ENCODE results near the gene FAAP24.

DNA sequence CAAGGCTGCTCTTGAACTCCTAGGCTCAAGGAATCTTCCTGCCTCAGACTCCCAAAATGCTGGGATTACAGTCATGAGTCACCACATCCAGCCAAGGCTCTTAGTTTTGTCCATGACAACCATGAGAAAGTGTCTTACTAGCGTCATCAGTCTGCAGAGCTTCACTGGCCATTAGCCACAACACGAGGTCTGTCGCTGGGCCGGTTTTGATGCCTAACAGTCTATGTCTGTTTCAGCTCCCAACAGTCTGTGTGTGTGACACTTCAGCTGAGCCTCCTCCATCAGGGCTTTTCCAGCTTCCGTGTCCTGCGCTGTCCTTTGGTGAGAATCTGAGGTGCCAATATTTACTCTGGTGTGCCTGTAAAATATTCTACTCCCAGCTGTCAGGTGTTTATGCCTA lies 47.8 kb upstream of the FAAP24 start:
- TF ChIP-seq, protein P1, sequence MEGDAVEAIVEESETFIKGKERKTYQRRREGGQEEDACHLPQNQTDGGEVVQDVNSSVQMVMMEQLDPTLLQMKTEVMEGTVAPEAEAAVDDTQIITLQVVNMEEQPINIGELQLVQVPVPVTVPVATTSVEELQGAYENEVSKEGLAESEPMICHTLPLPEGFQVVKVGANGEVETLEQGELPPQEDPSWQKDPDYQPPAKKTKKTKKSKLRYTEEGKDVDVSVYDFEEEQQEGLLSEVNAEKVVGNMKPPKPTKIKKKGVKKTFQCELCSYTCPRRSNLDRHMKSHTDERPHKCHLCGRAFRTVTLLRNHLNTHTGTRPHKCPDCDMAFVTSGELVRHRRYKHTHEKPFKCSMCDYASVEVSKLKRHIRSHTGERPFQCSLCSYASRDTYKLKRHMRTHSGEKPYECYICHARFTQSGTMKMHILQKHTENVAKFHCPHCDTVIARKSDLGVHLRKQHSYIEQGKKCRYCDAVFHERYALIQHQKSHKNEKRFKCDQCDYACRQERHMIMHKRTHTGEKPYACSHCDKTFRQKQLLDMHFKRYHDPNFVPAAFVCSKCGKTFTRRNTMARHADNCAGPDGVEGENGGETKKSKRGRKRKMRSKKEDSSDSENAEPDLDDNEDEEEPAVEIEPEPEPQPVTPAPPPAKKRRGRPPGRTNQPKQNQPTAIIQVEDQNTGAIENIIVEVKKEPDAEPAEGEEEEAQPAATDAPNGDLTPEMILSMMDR (IDR thresholded peaks at IDR 0.05; ENCODE audit: low read depth, low read length) = no peak
- TF ChIP-seq, protein P2, sequence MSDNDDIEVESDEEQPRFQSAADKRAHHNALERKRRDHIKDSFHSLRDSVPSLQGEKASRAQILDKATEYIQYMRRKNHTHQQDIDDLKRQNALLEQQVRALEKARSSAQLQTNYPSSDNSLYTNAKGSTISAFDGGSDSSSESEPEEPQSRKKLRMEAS (IDR thresholded peaks at IDR 0.05; ENCODE audit: low read depth, low read length) = no peak
- no peak for TF ChIP-seq POLR2A (IDR thresholded peaks at IDR 0.05; ENCODE audit: extremely low read depth, insufficient read length)
